HepG2 (cell line): ENCODE data around the gene SLC4A5. TPM values are rescaled to one million over a fixed set of nuclear protein-coding genes. Genes with fewer than 3 reads are reported as not detected.

Experiments used
- AGO1 ChIP-seq: fragments of 200-400 bp; formaldehyde crosslinking; IDR thresholded peaks from 2 replicates; pipeline ENCODE4 v1.6.1; 2017; ENCODE audit warnings: mild to moderate bottlenecking, low read depth, low read length, moderate library complexity; ENCODE audit not compliant: poor library complexity, severe bottlenecking
- CEBPZ ChIP-seq: IDR thresholded peaks from 2 replicates; pipeline ENCODE4 v1.6.1; 2012; ENCODE audit warnings: low read length, improper control_type of control experiment
- CREB3 ChIP-seq: sonication (generic); formaldehyde crosslinking; IDR thresholded peaks from 2 replicates; pipeline ENCODE4 v1.5.0; 2020; ENCODE audit warnings: missing genetic modification reagents
- DDIT3 ChIP-seq: sonication (generic); formaldehyde crosslinking; IDR thresholded peaks from 2 replicates; pipeline ENCODE4 v1.4.0; 2020; ENCODE audit warnings: mild to moderate bottlenecking, missing genetic modification reagents
- ETV6 ChIP-seq: sonication (generic); formaldehyde crosslinking; conservative IDR thresholded peaks from 2 replicates; pipeline ENCODE4 v1.4.0; 2020; ENCODE audit warnings: missing genetic modification reagents
- FLYWCH1 ChIP-seq: sonication (generic); formaldehyde crosslinking; IDR thresholded peaks from 2 replicates; pipeline ENCODE4 v1.8.1; 2023; ENCODE audit warnings: mild to moderate bottlenecking, missing genetic modification reagents
- FOXP4 ChIP-seq: sonication (generic); formaldehyde crosslinking; IDR thresholded peaks from 2 replicates; pipeline ENCODE4 v1.4.0; 2020; ENCODE audit warnings: missing genetic modification reagents
- MXI1 ChIP-seq: IDR thresholded peaks from 3 replicates; pipeline ENCODE4 v1.6.1; 2012; ENCODE audit warnings: low read depth, low read length, inconsistent platforms, borderline replicate concordance
- PREB ChIP-seq: sonication (generic); formaldehyde crosslinking; IDR thresholded peaks from 2 replicates; pipeline ENCODE4 v1.4.0; 2020; ENCODE audit warnings: missing genetic modification reagents
- ZC3H4 ChIP-seq: sonication (generic); formaldehyde crosslinking; IDR thresholded peaks from 2 replicates; pipeline ENCODE4 v1.4.0; 2020; ENCODE audit warnings: missing genetic modification reagents, borderline replicate concordance
- ZNF260 ChIP-seq: sonication (generic); formaldehyde crosslinking; IDR thresholded peaks from 2 replicates; pipeline ENCODE4 v1.4.0; 2020; ENCODE audit warnings: missing genetic modification reagents, low read depth, mild to moderate bottlenecking, borderline replicate concordance
- ZNF264 ChIP-seq: sonication (generic); formaldehyde crosslinking; IDR thresholded peaks from 2 replicates; pipeline ENCODE4 v1.4.0; 2020; ENCODE audit warnings: missing genetic modification reagents
- ZNF281 ChIP-seq: sonication (generic); formaldehyde crosslinking; IDR thresholded peaks from 2 replicates; pipeline ENCODE4 v1.4.0; 2020; ENCODE audit warnings: missing genetic modification reagents, borderline replicate concordance
- ZNF33B ChIP-seq: sonication (generic); formaldehyde crosslinking; IDR thresholded peaks from 2 replicates; pipeline ENCODE4 v1.5.1; 2020; ENCODE audit warnings: mild to moderate bottlenecking, missing genetic modification reagents
- ZNF382 ChIP-seq: sonication (generic); formaldehyde crosslinking; IDR thresholded peaks from 2 replicates; pipeline ENCODE4 v1.5.0; 2020; ENCODE audit warnings: missing genetic modification reagents, mild to moderate bottlenecking, borderline replicate concordance
- ZNF672 ChIP-seq: sonication (generic); formaldehyde crosslinking; IDR thresholded peaks from 2 replicates; pipeline ENCODE4 v1.8.1; 2022; ENCODE audit warnings: missing genetic modification reagents
- ZNF775 ChIP-seq: sonication (generic); formaldehyde crosslinking; IDR thresholded peaks from 2 replicates; pipeline ENCODE4 v1.4.0; 2020; ENCODE audit warnings: missing genetic modification reagents, mild to moderate bottlenecking, moderate library complexity, borderline replicate concordance
- polyA plus RNA-seq, 8 experiments: library from polyadenylated mRNA; depleted of rRNA in 3 of 8; stranded (reverse) in 7 of 8; unstranded in 1 of 8; fragments of >200 nt; fragmentation: Illumina TruSeq in 4 of 8; extraction: Trizol in 4 of 8; gene quantifications; 2 replicates each; pipeline versions ENCODE4 v1.2.1 to v1.2.3, GENCODE V29; 2011 to 2016; ENCODE audit warnings: low read depth in 4 of 8, missing spikeins in 1 of 8, mixed read lengths in 1 of 8; ENCODE audit not compliant: insufficient read depth in 1 of 8
- total RNA-seq, 5 experiments: library from RNA; depleted of rRNA; stranded (reverse); fragments of >200 nt; fragmentation: Illumina TruSeq; extraction: Trizol; gene quantifications; 2 replicates each; pipeline ENCODE4 v1.2.3, GENCODE V29; 2016; ENCODE audit warnings: low read depth in 1 of 5

The SLC4A5 gene
- total and polyA plus RNA-seq, 2 of the 13 experiments (the other 11 are each of a cell fraction or from before 2014, with no cell fraction given), result 0.50 TPM; not detected in 1

GRCh38 chr2:74391209-74391579, 48.0 kb upstream of the SLC4A5 start (continued):
- TF ChIP-seq ZNF260 (no peak), ZC3H4 (no peak), AGO1 (no peak), CREB3 (CRISPR knock-in tag) (no peak), CEBPZ (no peak), ETV6 (CRISPR knock-in tag) (peak; percentile 63), ZNF672 (no peak), ZNF281 (CRISPR knock-in tag) (no peak), PREB (no peak), ZNF264 (CRISPR knock-in tag) (0 out of 2 replicates have a peak, but pooled peaks have one; percentile 40), MXI1 (no peak), FLYWCH1 (CRISPR knock-in tag) (no peak), ZNF382 (no peak), ZNF33B (CRISPR knock-in tag) (no peak), DDIT3 (CRISPR knock-in tag) (no peak), FOXP4 (CRISPR knock-in tag) (no peak), ZNF775 (CRISPR knock-in tag) (no peak)
